HepG2 (cell line): ENCODE data around the gene SLC13A5. TPM values are rescaled to one million over a fixed set of nuclear protein-coding genes. Genes with fewer than 3 reads are reported as not detected.

Experiments
- CAMTA2 ChIP-seq: sonication (generic); formaldehyde crosslinking; IDR thresholded peaks from 2 replicates; pipeline ENCODE4 v1.4.0; 2020; ENCODE audit warnings: mild to moderate bottlenecking, missing genetic modification reagents, borderline replicate concordance
- CREM ChIP-seq, 2 experiments: sonication (generic) in 1 of 2; formaldehyde crosslinking in 1 of 2; IDR thresholded peaks; 2 replicates each; pipeline versions ENCODE4 v1.4.0 to v1.6.1; 2016 to 2020; ENCODE audit warnings: antibody characterized with exemption in 1 of 2, mild to moderate bottlenecking in 1 of 2, missing genetic modification reagents in 1 of 2
- JUN ChIP-seq: sonication (generic); formaldehyde crosslinking; IDR thresholded peaks from 2 replicates; pipeline ENCODE4 v1.4.0; 2020; ENCODE audit warnings: mild to moderate bottlenecking, missing genetic modification reagents
- RFX1 ChIP-seq: fragments of 450-650 bp; IDR thresholded peaks from 2 replicates; pipeline ENCODE4 v1.6.1; 2017
- SMC3 ChIP-seq: IDR thresholded peaks from 2 replicates; pipeline ENCODE4 v1.6.1; 2011; ENCODE audit warnings: low read length, improper control_type of control experiment
- SYNCRIP ChIP-seq: fragments of 200-400 bp; formaldehyde crosslinking; IDR thresholded peaks from 2 replicates; pipeline ENCODE4 v1.6.1; 2018; ENCODE audit warnings: mild to moderate bottlenecking, low read depth, low read length; ENCODE audit not compliant: insufficient read depth
- ZFX ChIP-seq: sonication (generic); formaldehyde crosslinking; IDR thresholded peaks from 2 replicates; pipeline ENCODE4 v1.4.0; 2020; ENCODE audit warnings: mild to moderate bottlenecking, low read depth, missing genetic modification reagents, moderate library complexity
- ZNF550 ChIP-seq: sonication (generic); formaldehyde crosslinking; IDR thresholded peaks from 2 replicates; pipeline ENCODE4 v1.4.0; 2020; ENCODE audit warnings: mild to moderate bottlenecking, missing genetic modification reagents, borderline replicate concordance
- ZNF552 ChIP-seq: sonication (generic); formaldehyde crosslinking; IDR thresholded peaks from 2 replicates; pipeline ENCODE4 v1.9.0; 2022; ENCODE audit warnings: missing genetic modification reagents, mild to moderate bottlenecking, borderline replicate concordance
- polyA plus RNA-seq, 8 experiments: library from polyadenylated mRNA; depleted of rRNA in 3 of 8; stranded (reverse) in 7 of 8; unstranded in 1 of 8; fragments of >200 nt; fragmentation: Illumina TruSeq in 4 of 8; extraction: Trizol in 4 of 8; gene quantifications; 2 replicates each; pipeline versions ENCODE4 v1.2.1 to v1.2.3, GENCODE V29; 2011 to 2016; ENCODE audit warnings: low read depth in 4 of 8, missing spikeins in 1 of 8, mixed read lengths in 1 of 8; ENCODE audit not compliant: insufficient read depth in 1 of 8
- total RNA-seq, 5 experiments: library from RNA; depleted of rRNA; stranded (reverse); fragments of >200 nt; fragmentation: Illumina TruSeq; extraction: Trizol; gene quantifications; 2 replicates each; pipeline ENCODE4 v1.2.3, GENCODE V29; 2016; ENCODE audit warnings: low read depth in 1 of 5
- TF ChIP-seq, protein P1 (sequence below): sonication (generic); formaldehyde crosslinking; IDR thresholded peaks from 2 replicates; pipeline ENCODE4 v1.5.0; 2020; ENCODE audit warnings: mild to moderate bottlenecking, missing genetic modification reagents
- TF ChIP-seq, protein P2 (sequence below): IDR thresholded peaks from 2 replicates; pipeline ENCODE4 v1.6.1; 2016; ENCODE audit warnings: control low read depth
- TF ChIP-seq, protein P3 (sequence below): sonication (generic); formaldehyde crosslinking; IDR thresholded peaks from 2 replicates; pipeline ENCODE4 v1.8.1; 2023; ENCODE audit warnings: mild to moderate bottlenecking, missing genetic modification reagents, borderline replicate concordance
- TF ChIP-seq, protein P4 (sequence below): IDR thresholded peaks from 2 replicates; pipeline ENCODE4 v1.6.1; 2016; ENCODE audit warnings: missing biosample characterization, missing genetic modification reagents, low read depth
- TF ChIP-seq, protein P5 (sequence below): IDR thresholded peaks from 2 replicates; pipeline ENCODE4 v1.6.1; 2016; ENCODE audit warnings: mild to moderate bottlenecking
- TF ChIP-seq, protein P6 (sequence below): sonication (generic); formaldehyde crosslinking; IDR thresholded peaks from 2 replicates; pipeline ENCODE4 v1.5.0; 2020; ENCODE audit warnings: mild to moderate bottlenecking, missing genetic modification reagents, borderline replicate concordance

Gene SLC13A5
- total and polyA plus RNA-seq, 2 of the 13 experiments (the other 11 are each of a cell fraction or from before 2014, with no cell fraction given), result 42.8 to 310 TPM

DNA sequence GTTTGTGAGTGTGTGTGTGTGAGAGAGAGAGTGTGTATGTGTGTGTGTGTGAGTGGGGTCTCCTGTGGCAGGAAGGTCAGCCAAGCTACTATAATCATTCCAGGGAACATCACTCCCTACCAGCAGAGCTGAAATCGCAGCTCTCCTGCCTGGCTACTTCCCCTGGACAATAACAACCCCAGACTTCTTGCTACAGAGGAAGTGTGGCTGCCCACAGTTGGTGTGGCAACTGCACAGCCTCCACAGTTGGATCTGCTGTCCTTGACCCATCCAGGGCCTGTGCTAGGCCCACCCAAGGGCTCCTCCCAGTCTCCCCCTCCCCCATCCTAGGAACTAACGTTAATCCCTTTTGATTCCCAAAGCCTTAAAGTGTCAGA, 1.5 kb downstream of the SLC13A5 start (continued):
- TF ChIP-seq, protein P1, sequence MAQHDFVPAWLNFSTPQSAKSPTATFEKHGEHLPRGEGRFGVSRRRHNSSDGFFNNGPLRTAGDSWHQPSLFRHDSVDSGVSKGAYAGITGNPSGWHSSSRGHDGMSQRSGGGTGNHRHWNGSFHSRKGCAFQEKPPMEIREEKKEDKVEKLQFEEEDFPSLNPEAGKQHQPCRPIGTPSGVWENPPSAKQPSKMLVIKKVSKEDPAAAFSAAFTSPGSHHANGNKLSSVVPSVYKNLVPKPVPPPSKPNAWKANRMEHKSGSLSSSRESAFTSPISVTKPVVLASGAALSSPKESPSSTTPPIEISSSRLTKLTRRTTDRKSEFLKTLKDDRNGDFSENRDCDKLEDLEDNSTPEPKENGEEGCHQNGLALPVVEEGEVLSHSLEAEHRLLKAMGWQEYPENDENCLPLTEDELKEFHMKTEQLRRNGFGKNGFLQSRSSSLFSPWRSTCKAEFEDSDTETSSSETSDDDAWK, result no peak
- TF ChIP-seq ZNF550 (CRISPR knock-in tag) (no peak), ZNF552 (CRISPR knock-in tag) (no peak), CREM (IDR thresholded peaks at IDR 0.05) (peak; percentile 8; the same call in 1 of the 2 replicates), CREM (CRISPR knock-in tag; IDR thresholded peaks at IDR 0.05) (no peak), SMC3 (no peak), CAMTA2 (CRISPR knock-in tag) (no peak), RFX1 (no peak), SYNCRIP (no peak), JUN (CRISPR knock-in tag) (no peak), ZFX (CRISPR knock-in tag) (no peak)
- TF ChIP-seq, protein P2, sequence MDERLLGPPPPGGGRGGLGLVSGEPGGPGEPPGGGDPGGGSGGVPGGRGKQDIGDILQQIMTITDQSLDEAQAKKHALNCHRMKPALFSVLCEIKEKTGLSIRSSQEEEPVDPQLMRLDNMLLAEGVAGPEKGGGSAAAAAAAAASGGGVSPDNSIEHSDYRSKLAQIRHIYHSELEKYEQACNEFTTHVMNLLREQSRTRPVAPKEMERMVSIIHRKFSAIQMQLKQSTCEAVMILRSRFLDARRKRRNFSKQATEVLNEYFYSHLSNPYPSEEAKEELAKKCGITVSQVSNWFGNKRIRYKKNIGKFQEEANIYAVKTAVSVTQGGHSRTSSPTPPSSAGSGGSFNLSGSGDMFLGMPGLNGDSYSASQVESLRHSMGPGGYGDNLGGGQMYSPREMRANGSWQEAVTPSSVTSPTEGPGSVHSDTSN (CRISPR knock-in tag), result no peak
- TF ChIP-seq, protein P3, sequence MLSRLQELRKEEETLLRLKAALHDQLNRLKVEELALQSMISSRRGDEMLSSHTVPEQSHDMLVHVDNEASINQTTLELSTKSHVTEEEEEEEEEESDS (CRISPR knock-in tag), result 0 out of 2 replicates have a peak, but pooled peaks have one; percentile 3
- TF ChIP-seq, protein P4, sequence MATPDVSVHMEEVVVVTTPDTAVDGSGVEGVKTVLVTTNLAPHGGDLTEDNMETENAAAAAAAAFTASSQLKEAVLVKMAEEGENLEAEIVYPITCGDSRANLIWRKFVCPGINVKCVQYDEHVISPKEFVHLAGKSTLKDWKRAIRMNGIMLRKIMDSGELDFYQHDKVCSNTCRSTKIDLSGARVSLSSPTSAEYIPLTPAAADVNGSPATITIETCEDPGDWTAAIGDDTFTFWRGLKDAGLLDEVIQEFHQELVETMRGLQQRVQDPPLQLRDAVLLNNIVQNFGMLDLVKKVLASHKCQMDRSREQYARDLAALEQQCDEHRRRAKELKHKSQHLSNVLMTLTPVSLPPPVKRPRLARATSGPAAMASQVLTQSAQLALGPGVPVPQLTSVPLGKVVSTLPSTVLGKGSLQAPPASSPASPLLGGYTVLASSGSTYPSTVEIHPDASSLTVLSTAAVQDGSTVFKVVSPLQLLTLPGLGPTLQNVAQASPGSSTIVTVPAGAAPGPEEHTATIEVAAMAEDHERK, result no peak
- TF ChIP-seq, protein P5, sequence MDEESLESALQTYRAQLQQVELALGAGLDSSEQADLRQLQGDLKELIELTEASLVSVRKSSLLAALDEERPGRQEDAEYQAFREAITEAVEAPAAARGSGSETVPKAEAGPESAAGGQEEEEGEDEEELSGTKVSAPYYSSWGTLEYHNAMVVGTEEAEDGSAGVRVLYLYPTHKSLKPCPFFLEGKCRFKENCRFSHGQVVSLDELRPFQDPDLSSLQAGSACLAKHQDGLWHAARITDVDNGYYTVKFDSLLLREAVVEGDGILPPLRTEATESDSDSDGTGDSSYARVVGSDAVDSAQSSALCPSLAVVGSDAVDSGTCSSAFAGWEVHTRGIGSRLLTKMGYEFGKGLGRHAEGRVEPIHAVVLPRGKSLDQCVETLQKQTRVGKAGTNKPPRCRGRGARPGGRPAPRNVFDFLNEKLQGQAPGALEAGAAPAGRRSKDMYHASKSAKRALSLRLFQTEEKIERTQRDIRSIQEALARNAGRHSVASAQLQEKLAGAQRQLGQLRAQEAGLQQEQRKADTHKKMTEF, result peak; percentile 17
- TF ChIP-seq, protein P6, sequence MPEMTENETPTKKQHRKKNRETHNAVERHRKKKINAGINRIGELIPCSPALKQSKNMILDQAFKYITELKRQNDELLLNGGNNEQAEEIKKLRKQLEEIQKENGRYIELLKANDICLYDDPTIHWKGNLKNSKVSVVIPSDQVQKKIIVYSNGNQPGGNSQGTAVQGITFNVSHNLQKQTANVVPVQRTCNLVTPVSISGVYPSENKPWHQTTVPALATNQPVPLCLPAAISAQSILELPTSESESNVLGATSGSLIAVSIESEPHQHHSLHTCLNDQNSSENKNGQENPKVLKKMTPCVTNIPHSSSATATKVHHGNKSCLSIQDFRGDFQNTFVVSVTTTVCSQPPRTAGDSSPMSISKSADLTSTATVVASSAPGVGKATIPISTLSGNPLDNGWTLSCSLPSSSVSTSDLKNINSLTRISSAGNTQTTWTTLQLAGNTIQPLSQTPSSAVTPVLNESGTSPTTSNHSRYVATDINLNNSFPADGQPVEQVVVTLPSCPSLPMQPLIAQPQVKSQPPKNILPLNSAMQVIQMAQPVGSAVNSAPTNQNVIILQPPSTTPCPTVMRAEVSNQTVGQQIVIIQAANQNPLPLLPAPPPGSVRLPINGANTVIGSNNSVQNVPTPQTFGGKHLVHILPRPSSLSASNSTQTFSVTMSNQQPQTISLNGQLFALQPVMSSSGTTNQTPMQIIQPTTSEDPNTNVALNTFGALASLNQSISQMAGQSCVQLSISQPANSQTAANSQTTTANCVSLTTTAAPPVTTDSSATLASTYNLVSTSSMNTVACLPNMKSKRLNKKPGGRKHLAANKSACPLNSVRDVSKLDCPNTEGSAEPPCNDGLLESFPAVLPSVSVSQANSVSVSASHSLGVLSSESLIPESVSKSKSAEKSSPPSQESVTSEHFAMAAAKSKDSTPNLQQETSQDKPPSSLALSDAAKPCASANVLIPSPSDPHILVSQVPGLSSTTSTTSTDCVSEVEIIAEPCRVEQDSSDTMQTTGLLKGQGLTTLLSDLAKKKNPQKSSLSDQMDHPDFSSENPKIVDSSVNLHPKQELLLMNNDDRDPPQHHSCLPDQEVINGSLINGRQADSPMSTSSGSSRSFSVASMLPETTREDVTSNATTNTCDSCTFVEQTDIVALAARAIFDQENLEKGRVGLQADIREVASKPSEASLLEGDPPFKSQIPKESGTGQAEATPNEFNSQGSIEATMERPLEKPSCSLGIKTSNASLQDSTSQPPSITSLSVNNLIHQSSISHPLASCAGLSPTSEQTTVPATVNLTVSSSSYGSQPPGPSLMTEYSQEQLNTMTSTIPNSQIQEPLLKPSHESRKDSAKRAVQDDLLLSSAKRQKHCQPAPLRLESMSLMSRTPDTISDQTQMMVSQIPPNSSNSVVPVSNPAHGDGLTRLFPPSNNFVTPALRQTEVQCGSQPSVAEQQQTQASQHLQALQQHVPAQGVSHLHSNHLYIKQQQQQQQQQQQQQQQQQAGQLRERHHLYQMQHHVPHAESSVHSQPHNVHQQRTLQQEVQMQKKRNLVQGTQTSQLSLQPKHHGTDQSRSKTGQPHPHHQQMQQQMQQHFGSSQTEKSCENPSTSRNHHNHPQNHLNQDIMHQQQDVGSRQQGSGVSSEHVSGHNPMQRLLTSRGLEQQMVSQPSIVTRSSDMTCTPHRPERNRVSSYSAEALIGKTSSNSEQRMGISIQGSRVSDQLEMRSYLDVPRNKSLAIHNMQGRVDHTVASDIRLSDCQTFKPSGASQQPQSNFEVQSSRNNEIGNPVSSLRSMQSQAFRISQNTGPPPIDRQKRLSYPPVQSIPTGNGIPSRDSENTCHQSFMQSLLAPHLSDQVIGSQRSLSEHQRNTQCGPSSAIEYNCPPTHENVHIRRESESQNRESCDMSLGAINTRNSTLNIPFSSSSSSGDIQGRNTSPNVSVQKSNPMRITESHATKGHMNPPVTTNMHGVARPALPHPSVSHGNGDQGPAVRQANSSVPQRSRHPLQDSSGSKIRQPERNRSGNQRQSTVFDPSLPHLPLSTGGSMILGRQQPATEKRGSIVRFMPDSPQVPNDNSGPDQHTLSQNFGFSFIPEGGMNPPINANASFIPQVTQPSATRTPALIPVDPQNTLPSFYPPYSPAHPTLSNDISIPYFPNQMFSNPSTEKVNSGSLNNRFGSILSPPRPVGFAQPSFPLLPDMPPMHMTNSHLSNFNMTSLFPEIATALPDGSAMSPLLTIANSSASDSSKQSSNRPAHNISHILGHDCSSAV (CRISPR knock-in tag), result no peak
